HG02610 (cell line): ENCODE data around the gene ZNF728.
"Not testable (repeated sequence)": the region's sequence is repeated elsewhere in the genome, so short reads cannot be mapped to it uniquely, and the experiment has no call there.

Experiments
- ATAC-seq: cut with Tn5 transposase; IDR thresholded peaks from one replicate; pipeline ENCODE4 v1.9.1; 2021; ENCODE audit warnings: mild to moderate bottlenecking, moderate library complexity; ENCODE audit not compliant: unreplicated experiment

The ZNF728 gene

DNA sequence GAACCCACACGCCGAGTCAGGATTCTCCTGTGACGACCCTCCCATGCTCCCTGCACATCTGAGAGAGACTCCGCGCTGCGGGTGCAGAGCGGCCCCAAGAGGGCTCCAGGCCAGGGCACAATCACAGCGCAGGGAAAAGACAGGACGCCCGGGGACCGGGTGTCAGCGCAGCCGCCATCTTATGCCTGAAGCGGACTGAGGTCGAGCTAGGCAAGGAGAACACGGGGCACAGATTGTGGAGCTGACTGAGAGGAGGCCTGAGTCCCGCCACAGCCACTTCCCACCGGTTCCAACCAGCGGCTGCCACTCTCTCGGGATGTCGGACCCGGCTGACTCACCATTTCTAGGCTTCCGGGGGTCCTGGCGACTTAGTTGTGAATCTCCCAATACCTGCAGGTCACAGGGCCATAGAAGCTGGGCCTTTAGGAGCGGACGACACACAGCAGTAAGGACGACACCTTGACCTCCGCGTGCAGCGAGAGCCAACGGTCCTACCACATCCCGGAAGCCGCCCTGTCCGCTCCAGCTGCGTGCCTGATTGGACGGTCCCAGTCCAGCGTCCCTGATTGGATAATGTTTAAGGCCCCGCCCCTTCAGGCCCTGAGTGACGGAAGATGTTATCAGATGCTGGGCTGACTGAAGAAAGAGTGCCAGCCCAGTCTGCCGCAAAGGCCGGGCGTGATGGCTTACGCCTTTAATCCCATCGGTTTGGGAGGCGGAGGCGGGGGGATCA lies at the start of gene ZNF728:
TSS of gene ZNF728 (minus strand) at position 487 of the 733 bp plus-strand sequence. CDS start at position 341, 146 bp downstream.
- no peak for ATAC-seq

GRCh38 chr19:23052349-23052748 lies 49.4 kb upstream of the ZNF728 start:
- ATAC-seq, result no peak

- ATAC-seq, result no peak
Observed at GRCh38 chr19:23049256-23049655, 46.3 kb upstream of the ZNF728 start.

GRCh38 chr19:23046743-23047142 lies 43.8 kb upstream of the ZNF728 start:
- no peak for ATAC-seq

- ATAC-seq, result no peak
Observed at GRCh38 chr19:23033721-23034120, 30.7 kb upstream of the ZNF728 start.

DNA sequence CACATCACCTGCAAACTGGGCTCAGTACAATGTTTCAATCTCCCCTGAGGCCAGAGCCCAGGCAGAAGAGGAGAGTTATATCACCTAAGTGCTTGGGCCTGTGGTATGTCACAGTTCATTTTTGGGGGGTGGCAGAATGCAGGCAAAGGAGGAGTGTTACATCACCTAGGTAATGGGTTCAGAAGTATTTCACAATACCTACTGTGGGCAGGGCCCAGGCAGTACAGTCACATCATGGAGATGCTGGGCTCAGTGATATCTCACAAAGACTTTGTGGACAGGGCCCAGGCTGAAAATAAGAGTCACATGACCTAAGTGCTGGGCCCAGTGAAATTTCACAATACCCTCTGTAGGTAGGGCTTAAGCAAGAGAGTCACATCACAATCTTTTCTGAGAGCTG lies 12.7 kb upstream of the ZNF728 start:
- no peak for ATAC-seq

DNA sequence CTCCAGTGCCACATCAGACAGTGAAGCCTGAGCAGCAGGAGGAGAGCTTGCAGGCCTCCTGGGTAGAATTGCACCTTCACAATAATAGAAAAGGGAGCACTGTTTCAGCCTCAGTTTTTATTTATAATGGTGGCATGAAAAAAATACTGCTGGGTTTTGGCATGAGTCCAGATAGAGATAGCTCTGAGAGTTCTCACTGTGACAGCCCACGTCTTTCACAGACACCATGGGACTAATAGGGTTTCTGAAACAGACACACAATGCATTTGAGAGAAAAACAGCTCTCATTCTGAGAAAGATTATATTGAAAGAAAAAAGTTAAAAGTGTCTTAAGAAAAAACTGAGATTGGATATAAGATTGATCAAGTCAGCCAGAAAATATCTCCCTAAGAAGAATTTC lies 8.0 kb downstream of the ZNF728 start:
- ATAC-seq, result not testable (repeated sequence)

GRCh38 chr19:22976248-22976647 lies 26.7 kb downstream of the ZNF728 start:
- ATAC-seq, result no peak

DNA sequence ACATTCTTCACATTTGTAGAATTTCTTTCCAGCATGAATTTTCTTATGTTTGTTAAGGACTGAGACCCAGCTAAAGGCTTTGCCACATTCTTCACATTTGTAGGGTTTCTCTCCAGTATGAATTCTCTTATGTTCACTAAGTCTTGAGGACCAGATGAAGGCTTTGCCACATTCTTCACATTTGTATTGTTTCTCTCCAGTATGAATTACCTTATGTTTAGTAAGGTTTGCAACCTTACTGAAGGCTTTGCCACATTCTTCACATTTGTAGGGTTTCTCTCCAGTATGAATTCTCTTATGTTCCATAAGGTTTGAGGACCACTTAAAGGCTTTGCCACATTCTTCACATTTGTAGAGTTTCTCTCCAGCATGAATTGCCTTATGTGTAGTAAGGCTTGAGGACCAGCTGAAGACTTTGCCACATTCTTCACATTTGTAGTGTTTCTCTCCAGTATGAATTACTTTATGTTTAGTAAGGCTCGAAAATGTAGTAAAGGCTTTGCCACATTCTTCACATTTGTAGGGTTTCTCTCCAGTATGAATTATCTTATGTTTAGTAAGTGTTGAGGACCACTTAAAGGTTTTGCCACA lies 27.3 kb downstream of the ZNF728 start:
- not testable (repeated sequence) for ATAC-seq

GRCh38 chr19:22945560-22945959 lies 57.4 kb downstream of the ZNF728 start:
- no peak for ATAC-seq

- ATAC-seq, result no peak
Observed at GRCh38 chr19:22935151-22935550, 67.8 kb downstream of the ZNF728 start.

- ATAC-seq, result not testable (repeated sequence)
Observed at GRCh38 chr19:22927576-22927975, 75.4 kb downstream of the ZNF728 start.

DNA sequence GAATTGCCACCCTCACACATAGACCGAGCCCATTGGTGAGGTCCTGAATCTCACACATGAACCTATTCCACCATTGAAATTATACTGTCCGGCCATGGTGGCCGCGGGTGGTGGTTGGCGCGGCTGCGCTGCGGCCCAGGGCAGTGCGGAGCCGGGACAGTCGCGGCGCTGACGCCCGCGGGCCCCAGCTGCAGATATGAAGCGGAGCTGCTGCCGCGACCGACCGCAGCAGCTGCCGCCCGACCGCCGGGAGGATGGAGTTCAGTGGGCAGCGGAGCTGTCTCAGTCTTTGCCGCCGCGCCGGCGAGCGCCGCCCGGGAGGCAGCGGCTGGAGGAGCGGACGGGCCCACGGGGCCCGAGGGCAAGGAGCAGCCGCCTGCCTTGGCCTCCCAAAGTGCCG lies 77.8 kb downstream of the ZNF728 start:
- ATAC-seq, result not testable (repeated sequence)
